ENCODE data around the gene ZNF195.
"Not testable (repeated sequence)": the region's sequence is repeated elsewhere in the genome, so short reads cannot be mapped to it uniquely, and the experiment has no call there.

The ZNF195 gene

GRCh38 chr11:3378426-3379423 lies at the start of gene ZNF195:
TSS of gene ZNF195 (minus strand) at chr11:3379146. CDS start at chr11:3379040, 106 bp downstream.
- peak; percentile 97 to 98 for DNase-seq

- DNase-seq: not testable (repeated sequence)
Observed at GRCh38 chr11:3428076-3428475, 49.1 kb upstream of the ZNF195 start.

GRCh38 chr11:3426541-3426940 lies 47.6 kb upstream of the ZNF195 start:
- DNase-seq: not testable (repeated sequence)

- not testable (repeated sequence) for DNase-seq
Observed at GRCh38 chr11:3423928-3424327, 45.0 kb upstream of the ZNF195 start.

- DNase-seq: peak; percentile 52 to 58
Observed at GRCh38 chr11:3423138-3423731, 44.3 kb upstream of the ZNF195 start.

GRCh38 chr11:3422380-3423137 lies 43.6 kb upstream of the ZNF195 start:
- DNase-seq: peak; percentile 94 to 98

GRCh38 chr11:3421608-3422379 lies 42.8 kb upstream of the ZNF195 start:
- DNase-seq: peak in 1 of 2 experiments; percentile 13

GRCh38 chr11:3420281-3421042 lies 41.5 kb upstream of the ZNF195 start:
- not testable (repeated sequence) for DNase-seq

GRCh38 chr11:3419496-3419895 lies 40.5 kb upstream of the ZNF195 start:
- not testable (repeated sequence) for DNase-seq

GRCh38 chr11:3417047-3417446 lies 38.1 kb upstream of the ZNF195 start:
- peak; percentile 40 to 55 for DNase-seq

- not testable (repeated sequence) for DNase-seq
Observed at GRCh38 chr11:3415301-3415700, 36.4 kb upstream of the ZNF195 start.

- not testable (repeated sequence) for DNase-seq
Observed at GRCh38 chr11:3413666-3414065, 34.7 kb upstream of the ZNF195 start.

GRCh38 chr11:3412837-3413236 lies 33.9 kb upstream of the ZNF195 start:
- no peak for DNase-seq

- DNase-seq: peak; percentile 56 to 60
Observed at GRCh38 chr11:3408722-3409121, 29.8 kb upstream of the ZNF195 start.

- DNase-seq: not testable (repeated sequence)
Observed at GRCh38 chr11:3408058-3408605, 29.2 kb upstream of the ZNF195 start.

- not testable (repeated sequence) for DNase-seq
Observed at GRCh38 chr11:3406937-3407336, 28.0 kb upstream of the ZNF195 start.

- not testable (repeated sequence) for DNase-seq
Observed at GRCh38 chr11:3406223-3406875, 27.4 kb upstream of the ZNF195 start.

GRCh38 chr11:3404076-3404925 lies 25.4 kb upstream of the ZNF195 start:
- not testable (repeated sequence) for DNase-seq

- not testable (repeated sequence) for DNase-seq
Observed at GRCh38 chr11:3402861-3403250, 23.9 kb upstream of the ZNF195 start.
